SH-SY5Y (cell line): ENCODE measurements around the gene LEAP2.

Experiments
- GATA2 ChIP-seq: IDR thresholded peaks from 2 replicates; pipeline ENCODE4 v1.6.1; 2011; ENCODE audit warnings: mild to moderate bottlenecking, low read depth, low read length
- GATA3 ChIP-seq: IDR thresholded peaks from 2 replicates; pipeline ENCODE4 v1.6.1; 2011; ENCODE audit warnings: low read depth, mild to moderate bottlenecking, low read length, moderate library complexity

DNA sequence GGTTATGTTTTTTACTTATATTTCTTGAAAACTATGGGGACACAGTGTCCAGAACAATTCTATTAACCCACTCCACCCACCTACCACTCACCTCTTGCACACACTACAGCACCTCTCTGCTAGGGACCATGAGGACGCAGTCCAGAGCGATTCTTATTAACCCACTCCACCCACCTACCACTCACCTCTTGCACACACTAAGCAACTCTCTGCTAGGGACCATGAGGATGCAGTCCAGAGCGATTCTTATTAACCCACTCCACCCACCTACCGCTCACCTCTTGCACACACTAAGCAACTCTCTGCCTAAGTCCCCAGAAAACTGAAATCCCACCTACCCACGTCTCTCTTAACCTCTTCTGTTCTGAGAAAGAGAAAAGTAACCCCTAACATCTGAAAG lies 40.9 kb upstream of the LEAP2 start:
- no peak for TF ChIP-seq GATA2
- TF ChIP-seq GATA3, result no peak
